H9 (cell line): Measurements from ENCODE around the gene ALOX5AP. TPM values are rescaled to one million over a fixed set of nuclear protein-coding genes. Genes with fewer than 3 reads are reported as not detected.
A peak's percentile ranks its signal among the peaks of the same experiment; 100 is the strongest.

Experiments
- DNase-seq: peaks from one replicate; pipeline ENCODE4 v3.0.0-alpha.2; 2017
- H2AFZ ChIP-seq: one replicate; pipeline ENCODE4 v1.6.1; 2013; ENCODE audit warnings: mild to moderate bottlenecking, low read length, control low read depth, moderate library complexity
- H2AK5ac ChIP-seq: 2 replicates; pipeline ENCODE4 v1.6.1; 2013; ENCODE audit warnings: low read length, control low read depth, mixed read lengths; ENCODE audit not compliant: insufficient read length
- H2BK120ac ChIP-seq: one replicate; pipeline ENCODE4 v1.6.1; 2013; ENCODE audit warnings: low read depth, mild to moderate bottlenecking, low read length, control low read depth, inconsistent platforms; ENCODE audit not compliant: poor library complexity, severe bottlenecking
- H2BK12ac ChIP-seq: 2 replicates; pipeline ENCODE4 v1.6.1; 2013; ENCODE audit warnings: low read length, control low read depth, mixed read lengths, low read depth; ENCODE audit not compliant: insufficient read length
- H2BK15ac ChIP-seq: 2 replicates; pipeline ENCODE4 v1.6.1; 2013; ENCODE audit warnings: low read depth, low read length, control low read depth
- H2BK20ac ChIP-seq: one replicate; pipeline ENCODE4 v1.6.1; 2013; ENCODE audit warnings: low read depth, mild to moderate bottlenecking, low read length, control low read depth, inconsistent platforms; ENCODE audit not compliant: poor library complexity, severe bottlenecking
- H2BK5ac ChIP-seq: 2 replicates; pipeline ENCODE4 v1.6.1; 2013; ENCODE audit warnings: low read length, control low read depth, mixed read lengths; ENCODE audit not compliant: insufficient read length
- H3K14ac ChIP-seq: 2 replicates; pipeline ENCODE4 v1.6.1; 2013; ENCODE audit warnings: low read length, control low read depth; ENCODE audit not compliant: insufficient read depth
- H3K18ac ChIP-seq: 2 replicates; pipeline ENCODE4 v1.6.1; 2013; ENCODE audit warnings: low read depth, mild to moderate bottlenecking, mixed read lengths, low read length, control low read depth; ENCODE audit not compliant: insufficient read length
- H3K23ac ChIP-seq: 2 replicates; pipeline ENCODE4 v1.6.1; 2013; ENCODE audit warnings: low read length, control low read depth, mixed read lengths, low read depth; ENCODE audit not compliant: insufficient read length
- H3K23me2 ChIP-seq: 2 replicates; pipeline ENCODE4 v1.6.1; 2013; ENCODE audit warnings: low read depth, mild to moderate bottlenecking, mixed read lengths, low read length, control low read depth; ENCODE audit not compliant: insufficient read length, poor library complexity, severe bottlenecking
- H3K27ac ChIP-seq: 2 replicates; pipeline ENCODE4 v1.5.1; 2013; ENCODE audit warnings: low read length, control low read depth, mixed read lengths, low read depth; ENCODE audit not compliant: insufficient read length
- H3K27me3 ChIP-seq: 2 replicates; pipeline ENCODE4 v1.6.1; 2013; ENCODE audit warnings: low read length, control low read depth, inconsistent platforms; ENCODE audit not compliant: insufficient read depth
- H3K4ac ChIP-seq: 2 replicates; pipeline ENCODE4 v1.6.1; 2013; ENCODE audit warnings: low read depth, mild to moderate bottlenecking, control low read depth, inconsistent platforms, low read length, moderate library complexity
- H3K4me1 ChIP-seq: 2 replicates; pipeline ENCODE4 v1.6.1; 2013; ENCODE audit warnings: low read length, control low read depth, inconsistent platforms; ENCODE audit not compliant: insufficient read depth
- H3K4me2 ChIP-seq: 2 replicates; pipeline ENCODE4 v1.6.1; 2013; ENCODE audit warnings: low read length, control low read depth, mixed read lengths; ENCODE audit not compliant: insufficient read length, insufficient read depth
- H3K56ac ChIP-seq: 2 replicates; pipeline ENCODE4 v1.6.1; 2013; ENCODE audit warnings: low read depth, mild to moderate bottlenecking, mixed read lengths, low read length, control low read depth; ENCODE audit not compliant: insufficient read length
- H3K79me1 ChIP-seq: 2 replicates; pipeline ENCODE4 v1.6.1; 2013; ENCODE audit warnings: low read depth, mild to moderate bottlenecking, moderate library complexity, low read length, control low read depth, inconsistent platforms; ENCODE audit not compliant: insufficient read depth, poor library complexity, severe bottlenecking
- H3K79me2 ChIP-seq: 2 replicates; pipeline ENCODE4 v1.6.1; 2013; ENCODE audit warnings: low read length, control low read depth, inconsistent platforms; ENCODE audit not compliant: insufficient read depth
- H3K9ac ChIP-seq: 2 replicates; pipeline ENCODE4 v1.6.1; 2013; ENCODE audit warnings: low read length, control low read depth, mixed read lengths; ENCODE audit not compliant: insufficient read length; ENCODE audit errors: extremely low read depth
- H3K9me3 ChIP-seq: one replicate; pipeline ENCODE4 v1.6.1; 2013; ENCODE audit warnings: low read depth, low read length, inconsistent platforms; ENCODE audit not compliant: control insufficient read depth
- H3T11ph ChIP-seq: one replicate; pipeline ENCODE4 v1.6.1; 2013; ENCODE audit warnings: mild to moderate bottlenecking, low read length, control low read depth, inconsistent platforms
- H4K20me1 ChIP-seq: one replicate; pipeline ENCODE4 v1.6.1; 2013; ENCODE audit not compliant: control insufficient read depth, insufficient read length, insufficient read depth
- H4K5ac ChIP-seq: 2 replicates; pipeline ENCODE4 v1.6.1; 2013; ENCODE audit warnings: low read depth, mild to moderate bottlenecking, mixed read lengths, low read length, control low read depth; ENCODE audit not compliant: insufficient read length
- H4K8ac ChIP-seq: replicated peaks from 2 replicates; pipeline ENCODE4 v1.6.1; 2013; ENCODE audit warnings: low read length, control low read depth, mixed read lengths, low read depth; ENCODE audit not compliant: insufficient read length
- H4K91ac ChIP-seq: 2 replicates; pipeline ENCODE4 v1.6.1; 2013; ENCODE audit warnings: low read depth, mild to moderate bottlenecking, moderate library complexity, mixed read lengths, low read length, control low read depth; ENCODE audit not compliant: insufficient read length
- H3K27ac Mint-ChIP-seq, 3 experiments: 2 replicates in 2 of 3; 3 replicates in 1 of 3; pipeline ENCODE4 v1.8.0; 2020 to 2021; ENCODE audit warnings: mixed read lengths in 3 of 3, mild to moderate bottlenecking in 1 of 3, moderate library complexity in 1 of 3
- H3K27me3 Mint-ChIP-seq: 2 replicates; pipeline ENCODE4 v1.8.0; 2021; ENCODE audit warnings: low read depth, mild to moderate bottlenecking, moderate library complexity, mixed read lengths
- H3K36me3 Mint-ChIP-seq, 3 experiments: 2 replicates in 2 of 3; 3 replicates in 1 of 3; pipeline ENCODE4 v1.8.0; 2020 to 2021; ENCODE audit warnings: low read depth in 3 of 3, mixed read lengths in 3 of 3; ENCODE audit not compliant: insufficient read depth in 1 of 3
- H3K4me1 Mint-ChIP-seq, 2 experiments: 2 replicates each; pipeline ENCODE4 v1.8.0; 2020; ENCODE audit warnings: mixed read lengths in 2 of 2
- H3K4me3 Mint-ChIP-seq, 2 experiments: 2 replicates in 1 of 2; 3 replicates in 1 of 2; pipeline ENCODE4 v1.8.0; 2020 to 2021; ENCODE audit warnings: mild to moderate bottlenecking in 2 of 2, mixed read lengths in 2 of 2, moderate library complexity in 1 of 2
- H3K9me3 Mint-ChIP-seq, 2 experiments: 2 replicates in 1 of 2; 3 replicates in 1 of 2; pipeline ENCODE4 v1.8.0; 2020; ENCODE audit warnings: mild to moderate bottlenecking in 2 of 2, mixed read lengths in 2 of 2, moderate library complexity in 1 of 2
- CTCF ChIP-seq: fragments of 200-600 bp; sonication (generic); conservative IDR thresholded peaks from 3 replicates; pipeline ENCODE4 v1.8.0; 2021; ENCODE audit warnings: antibody characterized with exemption, mild to moderate bottlenecking
- WGBS: extraction: QIAGEN DNeasy Blood & Tissue Kit; methylation state at CpG from one replicate; pipeline ENCODE4 v1.1.7; 2013; ENCODE audit warnings: missing lambda C conversion rate, low lambda C conversion rate, mixed read lengths; ENCODE audit not compliant: insufficient read length; ENCODE audit errors: extremely low coverage; 5-methylcytosine and 5-hydroxymethylcytosine counted together
- total RNA-seq: library from RNA; stranded (reverse); gene quantifications from 2 replicates; pipeline ENCODE4 v1.2.1, GENCODE V29; 2021

Gene ALOX5AP
- total RNA-seq, 1 experiment from 2014 or later: not detected

GRCh38 chr13:30730526-30730925 lies 4.8 kb upstream of the ALOX5AP start:
- Histone ChIP-seq H2BK120ac (no peak overlapping the region), H3K18ac (no peak overlapping the region), H3K79me1 (no peaks in the 10 kb centered on the region), H3T11ph (no peak overlapping the region), H3K79me2 (no peaks in the 10 kb centered on the region), H3K23me2 (no peaks in the 10 kb centered on the region), H3K4me1 (no peaks in the 10 kb centered on the region), H3K23ac (no peak overlapping the region), H2BK15ac (no peak overlapping the region), H4K8ac (no peak overlapping the region), H3K4ac (no peak overlapping the region), H4K5ac (no peak overlapping the region), H4K91ac (no peak overlapping the region), H2BK20ac (no peak overlapping the region), H3K9ac (no peak overlapping the region), H3K4me2 (no peak overlapping the region), H3K27ac (no peak overlapping the region), H3K56ac (no peak overlapping the region), H2AK5ac (no peak overlapping the region), H3K27me3 (no peaks in the 10 kb centered on the region), H3K9me3 (no peaks in the 10 kb centered on the region), H2AFZ (no peak overlapping the region), H4K20me1 (no peaks in the 10 kb centered on the region), H2BK12ac (no peak overlapping the region), H2BK5ac (no peak overlapping the region), H3K14ac (no peak overlapping the region)
- DNase-seq: peak; percentile 35
- peak overlapping the region in 2 of 3 experiments; percentile 68 to 77; a peak in 2 of 7 replicates for H3K27ac Mint-ChIP-seq
- TF ChIP-seq CTCF: no peak
- no peaks in the 10 kb centered on the region for H3K9me3 Mint-ChIP-seq
- H3K4me3 Mint-ChIP-seq: no peak overlapping the region
- 0 out of 2 replicates have a peak, but pooled peaks cover 1% of the 10 kb centered on the region for H3K27me3 Mint-ChIP-seq
- H3K36me3 Mint-ChIP-seq: no peaks in the 10 kb centered on the region
- H3K4me1 Mint-ChIP-seq: peaks cover 0 to 2% of the 10 kb centered on the region in 2 experiments; a peak in 1 of 4 replicates
- WGBS: no CpG with 5 or more reads among the region's 7 CpGs
